GOT3 (cell line): ENCODE results near the gene LMBR1.
"Not testable (repeated sequence)": the region's sequence is repeated elsewhere in the genome, so short reads cannot be mapped to it uniquely, and the experiment has no call there.

Experiments used
- DNase-seq: peaks from one replicate; lab custom pipeline; 2025; ENCODE audit warnings: mixed read lengths; lab: John Stamatoyannopoulos, UW

The LMBR1 gene

GRCh38 chr7:156845379-156846101, 47.4 kb downstream of the LMBR1 start:
- no peak for DNase-seq

DNA sequence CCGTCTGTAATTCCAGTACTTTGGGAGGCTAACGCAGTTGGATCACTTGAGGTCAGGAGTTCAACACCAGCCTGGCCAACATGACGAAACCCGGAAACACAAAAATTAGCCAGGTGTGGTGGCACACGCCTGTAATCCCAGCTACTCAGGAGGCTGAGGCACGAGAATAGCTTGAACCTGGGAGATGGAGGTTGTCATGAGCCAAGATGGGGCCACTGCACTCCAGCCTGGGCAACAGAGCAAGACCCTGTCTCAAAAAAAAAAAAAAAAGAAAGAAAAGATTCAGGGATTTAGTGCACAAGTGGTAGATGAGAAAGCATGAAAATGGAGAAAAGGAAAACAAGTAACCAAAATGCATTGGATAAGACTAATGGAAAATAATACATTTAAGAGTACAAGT, 49.4 kb downstream of the LMBR1 start:
- DNase-seq, result not testable (repeated sequence)

DNA sequence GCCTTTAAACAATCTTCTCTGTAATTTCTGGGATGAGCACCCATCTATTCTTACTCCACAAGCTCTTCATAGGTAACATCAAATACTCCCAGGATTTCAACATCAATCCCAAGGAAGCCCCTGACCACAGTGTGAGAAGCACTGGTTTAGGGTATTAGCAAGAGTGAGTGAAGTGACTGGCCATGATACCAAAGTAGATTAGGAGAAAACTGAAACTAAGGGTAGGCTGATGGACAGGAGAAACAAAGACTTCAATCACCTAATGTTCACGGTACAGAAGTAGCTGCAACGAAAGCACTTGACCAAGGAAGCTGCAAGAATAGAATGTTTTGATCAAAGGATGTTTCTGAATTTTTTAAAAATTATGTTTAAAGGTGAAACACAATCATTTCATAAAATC, 49.8 kb downstream of the LMBR1 start:
- no peak for DNase-seq

- no peak for DNase-seq
These were observed 50.2 kb downstream of the LMBR1 start for GRCh38 chr7:156842740-156843140.

- DNase-seq, result no peak
These were observed 50.7 kb downstream of the LMBR1 start for GRCh38 chr7:156842317-156842716.

DNA sequence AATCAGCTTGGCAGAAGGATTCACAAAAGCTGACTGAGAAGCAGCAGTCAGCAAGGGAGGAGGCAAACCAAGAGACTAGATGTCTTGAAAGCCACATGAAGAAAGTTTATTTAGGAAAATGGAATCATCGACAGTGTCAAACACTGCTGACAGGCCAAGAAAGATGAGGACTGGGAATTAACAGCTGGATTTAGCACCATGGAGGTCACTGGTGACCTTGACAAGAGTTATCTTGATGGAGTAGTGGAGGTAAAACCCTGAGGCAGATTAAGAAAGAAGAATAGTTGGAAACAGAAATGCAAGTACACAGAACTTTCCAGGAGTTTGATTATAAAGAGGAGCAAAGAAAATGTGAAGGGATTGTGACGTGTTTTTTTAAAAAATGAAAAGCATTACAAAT, 51.5 kb downstream of the LMBR1 start:
- no peak for DNase-seq

GRCh38 chr7:156840134-156840533, 52.8 kb downstream of the LMBR1 start:
- DNase-seq, result no peak

- DNase-seq, result no peak
These were observed 56.5 kb downstream of the LMBR1 start for GRCh38 chr7:156836443-156836842.

DNA sequence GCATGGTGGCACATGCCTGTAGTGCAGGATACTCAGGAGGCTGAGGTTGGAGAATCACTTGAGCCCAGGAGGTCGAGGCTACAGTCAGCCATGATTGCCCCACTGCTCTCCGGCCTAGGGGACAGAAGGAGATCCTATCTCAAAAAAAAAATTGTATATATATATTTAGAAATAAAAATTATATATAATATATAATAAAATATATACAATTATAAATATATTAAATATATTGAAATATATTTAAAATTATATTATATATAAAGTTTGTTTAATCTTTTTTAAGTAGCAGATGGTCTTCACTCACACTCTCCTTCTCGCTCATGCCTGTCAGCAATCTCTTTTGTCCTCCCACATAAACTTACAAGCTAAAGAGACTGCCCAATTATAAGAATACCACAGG, 58.5 kb downstream of the LMBR1 start:
- no peak for DNase-seq

DNA sequence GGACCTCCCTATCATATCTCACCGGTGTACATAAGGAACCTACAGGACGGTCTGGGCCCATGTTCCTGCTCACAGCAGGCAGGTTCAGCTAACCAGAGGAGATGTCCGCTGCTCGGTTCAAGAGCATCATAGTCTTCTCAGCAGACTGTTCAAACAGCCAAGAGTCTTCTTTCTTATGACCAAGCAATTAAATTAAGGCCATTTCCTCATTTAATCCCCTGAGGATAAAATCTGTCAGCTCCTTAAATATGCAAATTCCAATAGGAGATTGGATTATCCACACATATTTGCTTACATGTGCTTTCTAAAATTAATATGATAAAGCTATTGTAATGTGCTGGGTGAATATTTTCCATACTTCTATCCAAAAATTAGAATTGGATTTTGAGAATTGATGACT, 59.7 kb downstream of the LMBR1 start:
- no peak for DNase-seq

DNA sequence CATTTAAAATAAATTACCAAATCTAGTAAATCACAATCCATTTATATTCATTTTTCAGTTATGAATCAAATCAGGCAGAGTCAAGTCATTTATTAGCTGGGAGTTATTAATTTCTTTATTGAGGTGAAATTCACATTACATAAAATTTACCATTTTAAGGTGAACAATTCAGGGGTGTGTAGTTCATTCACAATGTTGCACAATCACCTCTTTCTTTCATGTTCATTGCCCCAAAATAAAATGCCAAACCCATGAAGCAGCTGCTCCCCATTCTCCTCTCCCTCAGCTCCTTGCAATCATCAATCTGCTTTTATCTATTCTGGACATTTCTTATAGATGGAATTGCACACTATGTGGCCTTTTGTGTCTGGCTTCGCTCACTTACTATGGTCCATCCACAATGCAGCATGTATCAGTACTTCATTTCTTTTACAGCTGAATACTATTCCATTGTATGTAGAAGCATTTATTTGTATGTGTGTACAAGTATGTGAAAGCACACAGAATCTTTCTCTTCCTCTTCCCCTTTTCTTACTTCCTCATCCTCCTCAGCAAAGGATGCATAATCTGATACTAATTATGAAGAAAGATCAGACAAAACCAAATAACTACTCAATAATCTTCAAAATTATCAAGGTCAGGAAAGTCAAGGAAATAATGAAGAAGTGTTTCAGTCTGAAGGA, 60.6 kb downstream of the LMBR1 start:
- no peak for DNase-seq

DNA sequence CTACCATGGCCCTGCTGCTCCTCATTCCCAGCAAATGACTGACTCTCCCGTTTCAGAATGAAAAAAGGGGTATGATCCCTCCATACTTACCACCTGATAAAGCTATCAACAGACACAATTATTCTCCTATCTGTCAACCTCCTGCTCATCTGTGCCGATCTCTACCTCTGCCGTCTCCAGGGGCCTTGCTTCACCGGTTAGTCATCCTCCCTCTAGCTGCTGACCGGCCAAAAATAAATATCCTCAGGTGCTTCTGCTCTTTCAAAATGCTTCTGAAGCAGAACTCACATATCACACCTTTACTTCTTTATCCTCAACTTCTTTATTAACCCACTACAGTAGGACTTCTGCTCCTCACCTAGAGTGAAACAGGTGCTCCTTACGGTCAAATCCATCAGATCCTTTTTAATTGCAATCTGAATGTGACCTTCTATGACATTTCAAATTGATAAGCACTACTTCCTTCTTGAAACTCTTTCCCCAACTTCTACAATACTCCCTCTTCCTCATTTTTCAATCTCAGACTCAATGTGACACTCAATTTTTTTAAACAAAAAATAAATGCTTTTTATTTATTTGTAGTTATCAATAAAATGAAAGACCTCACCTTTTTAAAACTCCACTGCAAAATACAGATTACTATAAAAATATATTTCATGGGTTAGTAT, 63.2 kb downstream of the LMBR1 start:
- no peak for DNase-seq

- DNase-seq, result no peak
These were observed 65.3 kb downstream of the LMBR1 start for GRCh38 chr7:156827587-156828203.

DNA sequence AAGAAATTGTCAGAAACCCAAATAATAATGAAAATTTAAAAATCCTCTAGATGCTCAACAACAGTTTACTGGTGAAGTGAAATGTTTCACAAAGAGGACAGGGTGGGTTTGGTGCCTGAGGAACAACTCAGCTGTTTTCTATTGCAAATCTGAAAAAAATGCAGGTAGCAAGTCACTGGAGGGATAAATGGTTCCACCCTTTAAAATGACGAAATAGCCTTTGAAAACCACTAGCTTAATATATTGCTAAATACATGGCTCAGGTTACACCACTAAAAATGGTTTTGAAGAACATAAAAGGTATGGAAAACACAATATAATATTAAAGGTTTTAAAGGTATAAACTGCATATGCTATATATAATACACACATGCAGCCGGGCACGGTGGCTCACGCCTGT, 69.5 kb downstream of the LMBR1 start:
- no peak for DNase-seq

- DNase-seq, result no peak
These were observed 72.4 kb downstream of the LMBR1 start for GRCh38 chr7:156820445-156821063.

DNA sequence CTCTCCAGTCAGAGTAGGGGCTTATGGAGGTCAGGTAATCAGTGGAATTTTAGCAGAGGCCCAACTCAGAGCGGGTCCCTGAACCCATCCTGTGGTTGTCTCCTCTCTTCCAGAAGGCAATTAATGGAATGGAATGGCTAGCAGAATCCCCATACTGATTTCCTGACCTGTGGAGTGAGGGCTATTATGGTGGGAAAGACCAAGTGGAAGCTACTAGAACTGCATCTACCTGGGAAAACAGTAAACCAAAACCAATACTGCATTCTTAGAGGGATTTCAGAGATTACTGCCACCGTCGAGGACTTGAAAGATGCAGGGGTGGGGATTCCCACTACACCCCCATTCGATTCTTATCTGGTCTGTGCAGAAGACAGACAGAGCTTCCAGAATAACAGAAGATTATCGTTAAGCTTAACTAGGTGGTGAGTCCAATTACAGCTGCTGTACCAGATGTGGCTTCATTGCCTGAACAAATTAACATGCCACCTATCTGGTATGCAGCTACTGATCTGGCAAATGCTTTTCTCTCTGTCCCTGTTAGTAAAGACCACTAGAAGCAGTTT, 73.2 kb downstream of the LMBR1 start:
- no peak for DNase-seq

DNA sequence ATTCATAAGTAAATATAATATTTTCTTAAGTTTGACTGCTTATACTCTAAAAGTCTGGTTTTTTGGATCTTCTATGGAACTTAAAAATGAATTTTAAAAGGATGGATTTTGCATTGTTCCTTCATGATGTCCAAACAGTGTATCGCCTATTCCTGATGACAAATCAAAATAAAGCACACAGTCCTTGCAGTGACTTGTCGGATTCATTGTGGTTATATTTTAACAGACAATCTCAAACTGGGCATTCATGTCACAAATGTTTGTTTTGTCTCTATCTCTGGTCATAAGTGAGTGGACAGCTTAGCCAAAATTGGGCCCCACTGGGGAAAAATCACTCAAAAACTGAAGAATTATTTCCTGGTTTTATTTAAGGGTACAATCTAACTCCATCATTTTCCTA, 74.8 kb downstream of the LMBR1 start:
- DNase-seq, result no peak

DNA sequence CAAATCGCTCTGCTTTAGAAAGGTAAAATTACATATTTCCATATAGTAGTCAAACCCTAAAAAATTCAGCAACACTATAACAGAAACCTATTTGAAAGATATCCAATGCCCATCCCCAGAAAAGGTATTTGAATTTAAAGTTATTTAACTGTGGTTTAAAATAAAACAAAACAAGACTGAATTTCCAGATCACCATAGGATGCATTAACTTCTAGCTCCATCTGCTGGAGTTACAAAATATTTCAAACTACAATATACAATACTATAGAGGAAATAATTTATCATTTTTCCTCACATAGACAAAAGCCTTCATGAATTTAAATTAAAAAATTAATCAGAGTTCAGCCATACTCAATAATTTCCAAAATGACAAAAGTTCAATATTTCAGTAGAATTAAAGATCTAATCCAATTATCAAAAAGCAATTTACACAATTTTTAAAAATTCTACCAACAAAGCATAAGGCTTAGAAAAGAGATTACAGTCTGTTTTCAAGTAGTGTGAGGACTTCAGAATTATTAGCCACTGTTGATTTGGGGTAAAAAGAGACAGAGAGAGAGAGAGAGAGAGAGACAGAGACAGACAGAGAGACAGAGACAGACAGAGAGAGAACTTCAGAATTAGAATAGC, 75.9 kb downstream of the LMBR1 start:
- no peak for DNase-seq

DNA sequence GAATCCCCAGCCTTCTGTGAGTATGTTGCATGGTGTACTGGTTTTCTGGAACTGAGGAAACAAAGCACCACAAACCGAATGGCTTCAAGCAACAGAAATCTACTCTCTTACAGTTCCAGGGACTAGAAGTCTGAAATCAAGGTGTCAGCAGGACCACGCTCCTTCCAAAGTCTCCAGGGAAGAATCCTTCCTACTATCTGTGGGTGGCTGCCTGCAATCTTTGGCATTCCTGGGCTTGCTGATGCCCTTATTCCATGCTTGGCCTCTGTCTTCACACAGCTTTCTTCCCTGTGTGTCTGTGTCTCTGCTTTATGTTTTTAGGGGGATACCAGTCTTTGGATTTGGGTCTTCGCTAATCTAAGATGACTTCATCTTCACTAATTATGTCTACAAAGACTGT, 81.3 kb downstream of the LMBR1 start:
- DNase-seq, result no peak

GRCh38 chr7:156803656-156804055, 89.3 kb downstream of the LMBR1 start:
- not testable (repeated sequence) for DNase-seq

- no peak for DNase-seq
These were observed 90.8 kb downstream of the LMBR1 start for GRCh38 chr7:156802214-156802613.

GRCh38 chr7:156795415-156795814, 97.6 kb downstream of the LMBR1 start:
- no peak for DNase-seq
